HG03342 (cell line): ENCODE measurements around the gene DUXB.

Source experiments
- ATAC-seq: cut with Tn5 transposase; IDR thresholded peaks from one replicate; pipeline ENCODE4 v1.9.1; 2021; ENCODE audit warnings: mild to moderate bottlenecking, moderate library complexity; ENCODE audit not compliant: unreplicated experiment

The DUXB gene

DNA sequence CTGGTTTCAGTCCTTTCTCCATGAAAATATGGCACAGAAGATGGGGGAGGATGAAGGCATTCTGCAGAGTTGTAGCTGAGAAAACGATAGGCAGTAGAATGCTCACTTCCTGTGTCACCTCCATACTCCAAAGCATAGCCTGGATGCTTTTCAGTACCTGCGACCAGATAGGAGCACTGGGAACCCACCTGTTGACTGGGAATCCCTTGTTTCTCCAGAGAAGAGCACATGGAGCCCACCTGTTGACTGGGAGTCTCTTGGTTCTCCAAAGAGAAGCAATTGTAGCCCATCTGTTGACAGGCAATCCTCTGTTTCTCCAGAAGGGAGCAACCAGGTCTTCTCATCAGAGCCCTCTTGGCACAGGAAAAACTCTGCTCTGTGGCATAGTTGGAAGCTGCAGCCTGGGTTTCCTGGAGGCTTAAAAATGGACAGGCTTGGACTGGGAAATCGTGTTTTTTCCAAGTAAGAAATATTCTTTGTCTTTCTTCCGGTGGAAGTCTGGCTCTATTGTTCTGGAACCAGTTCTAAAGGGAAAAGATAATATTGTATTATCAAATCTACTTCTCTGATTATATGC lies 40.4 kb downstream of the DUXB start:
- no peak for ATAC-seq

- ATAC-seq = no peak
These were observed 40.9 kb downstream of the DUXB start for GRCh38 chr16:75660321-75660720.

DNA sequence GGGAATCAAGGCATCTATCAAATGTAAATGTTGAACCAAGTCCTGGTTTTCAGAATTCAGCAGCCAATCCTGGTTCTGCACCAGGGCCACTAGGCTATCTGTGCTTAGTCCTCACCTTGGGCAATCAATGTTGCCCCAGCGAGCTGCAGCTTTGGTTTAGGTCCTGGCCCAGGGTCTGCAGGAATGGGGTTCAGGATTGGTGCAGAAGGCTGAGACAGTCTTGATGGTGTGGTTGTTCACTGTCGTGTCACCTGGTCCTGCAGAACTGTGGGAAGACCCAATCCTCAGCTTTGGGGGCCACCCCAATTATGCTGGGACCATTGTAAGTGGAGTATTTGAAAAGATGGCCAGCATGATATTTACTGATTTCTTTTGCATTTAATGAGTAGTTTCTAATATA lies 43.1 kb downstream of the DUXB start:
- ATAC-seq = no peak

- ATAC-seq = no peak
These were observed 47.3 kb downstream of the DUXB start for GRCh38 chr16:75653922-75654321.

GRCh38 chr16:75648265-75649076 lies 52.8 kb downstream of the DUXB start:
- ATAC-seq = peak; percentile 36

DNA sequence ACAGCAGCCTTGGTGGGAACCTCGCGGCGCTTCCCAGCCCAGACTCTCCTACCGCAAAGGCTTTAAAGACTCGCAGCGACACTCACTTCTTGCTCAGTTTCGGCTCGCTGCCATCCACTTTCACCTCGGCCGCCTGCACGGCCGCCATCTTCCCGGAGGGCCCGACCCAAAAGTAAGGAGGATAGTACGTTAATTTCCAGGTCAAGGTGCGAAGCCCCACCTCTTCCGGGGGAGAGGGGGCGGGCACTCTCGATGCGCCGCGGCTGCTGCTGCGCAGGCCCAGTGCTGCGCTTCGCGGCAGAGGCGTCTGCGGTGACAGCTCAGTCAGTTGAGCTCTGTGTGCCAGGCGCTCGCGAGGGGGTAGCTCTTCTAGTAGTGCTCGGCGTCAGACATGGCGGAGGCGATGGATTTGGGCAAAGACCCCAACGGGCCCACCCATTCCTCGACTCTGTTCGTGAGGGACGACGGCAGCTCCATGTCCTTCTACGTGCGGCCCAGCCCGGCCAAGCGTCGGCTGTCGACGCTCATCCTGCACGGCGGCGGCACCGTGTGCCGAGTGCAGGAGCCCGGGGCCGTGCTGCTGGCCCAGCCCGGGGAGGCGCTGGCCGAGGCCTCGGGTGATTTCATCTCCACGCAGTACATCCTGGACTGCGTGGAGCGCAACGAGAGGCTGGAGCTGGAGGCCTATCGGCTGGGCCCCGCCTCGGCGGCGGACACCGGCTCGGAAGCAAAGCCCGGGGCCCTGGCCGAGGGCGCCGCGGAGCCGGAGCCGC lies 53.6 kb downstream of the DUXB start, which contains the start of the genes KARS1 and TERF2IP:
KARS1 (minus strand) TSS at position 174 of the 773 bp plus-strand sequence; CDS start at position 148, 26 bp downstream.
TERF2IP (plus strand) TSS at position 282 of the 773 bp plus-strand sequence; CDS start at position 392, 110 bp downstream.
- peak; percentile 82 for ATAC-seq

GRCh38 chr16:75647112-75647491 lies 54.2 kb downstream of the DUXB start:
- ATAC-seq = peak; percentile 16

- no peak for ATAC-seq
These were observed 56.8 kb downstream of the DUXB start for GRCh38 chr16:75644240-75645012.
